Endothelial cell of umbilical vein (primary cell): ENCODE results near the gene GNB1L.

ENCODE experiments used
- EZH2 ChIP-seq: IDR thresholded peaks from 2 replicates; pipeline ENCODE4 v1.6.1; 2012; ENCODE audit warnings: borderline replicate concordance, low read depth, mild to moderate bottlenecking, moderate library complexity, low read length, inconsistent platforms; ENCODE audit not compliant: severe bottlenecking
- FOS ChIP-seq: IDR thresholded peaks from 2 replicates; pipeline ENCODE4 v1.6.1; 2011; ENCODE audit warnings: mild to moderate bottlenecking, low read length, moderate library complexity, borderline replicate concordance; ENCODE audit not compliant: insufficient read depth
- GATA2 ChIP-seq: IDR thresholded peaks from 2 replicates; pipeline ENCODE4 v1.7.0; 2011; ENCODE audit warnings: low read depth, mild to moderate bottlenecking, moderate library complexity, mixed read lengths, low read length; ENCODE audit not compliant: insufficient read length, insufficient read depth
- JUN ChIP-seq: IDR thresholded peaks from 2 replicates; pipeline ENCODE4 v1.6.1; 2011; ENCODE audit warnings: borderline replicate concordance, low read depth; ENCODE audit not compliant: insufficient read length, insufficient read depth
- MYC ChIP-seq: IDR thresholded peaks from one replicate; pipeline ENCODE4 v1.6.1; 2011; ENCODE audit warnings: mild to moderate bottlenecking, low read depth, low read length
- POLR2A ChIP-seq: IDR thresholded peaks from 2 replicates; pipeline ENCODE4 v1.6.1; 2012; ENCODE audit warnings: low read depth, mild to moderate bottlenecking, control low read depth, low read length
- POLR2AphosphoS5 ChIP-seq: IDR thresholded peaks from 2 replicates; pipeline ENCODE4 v1.6.1; 2012; ENCODE audit warnings: low read depth, mild to moderate bottlenecking, control low read depth, low read length, moderate library complexity; ENCODE audit not compliant: insufficient read depth
- TF ChIP-seq, protein P1 (sequence below), 2 donors: IDR thresholded peaks; 1 replicate in 1 of 2; 2 replicates in 1 of 2; pipeline ENCODE4 v1.5.1; 2011; ENCODE audit warnings: low read length in 2 of 2, mild to moderate bottlenecking in 2 of 2, moderate library complexity in 2 of 2, control low read depth in 1 of 2, inconsistent platforms in 1 of 2, low read depth in 1 of 2; ENCODE audit not compliant: insufficient read depth in 1 of 2; ENCODE audit errors: extremely low read depth in 1 of 2
- TF ChIP-seq, protein P2 (sequence below): IDR thresholded peaks from 2 replicates; pipeline ENCODE4 v1.6.1; 2011; ENCODE audit not compliant: insufficient read depth, insufficient read length

DNA sequence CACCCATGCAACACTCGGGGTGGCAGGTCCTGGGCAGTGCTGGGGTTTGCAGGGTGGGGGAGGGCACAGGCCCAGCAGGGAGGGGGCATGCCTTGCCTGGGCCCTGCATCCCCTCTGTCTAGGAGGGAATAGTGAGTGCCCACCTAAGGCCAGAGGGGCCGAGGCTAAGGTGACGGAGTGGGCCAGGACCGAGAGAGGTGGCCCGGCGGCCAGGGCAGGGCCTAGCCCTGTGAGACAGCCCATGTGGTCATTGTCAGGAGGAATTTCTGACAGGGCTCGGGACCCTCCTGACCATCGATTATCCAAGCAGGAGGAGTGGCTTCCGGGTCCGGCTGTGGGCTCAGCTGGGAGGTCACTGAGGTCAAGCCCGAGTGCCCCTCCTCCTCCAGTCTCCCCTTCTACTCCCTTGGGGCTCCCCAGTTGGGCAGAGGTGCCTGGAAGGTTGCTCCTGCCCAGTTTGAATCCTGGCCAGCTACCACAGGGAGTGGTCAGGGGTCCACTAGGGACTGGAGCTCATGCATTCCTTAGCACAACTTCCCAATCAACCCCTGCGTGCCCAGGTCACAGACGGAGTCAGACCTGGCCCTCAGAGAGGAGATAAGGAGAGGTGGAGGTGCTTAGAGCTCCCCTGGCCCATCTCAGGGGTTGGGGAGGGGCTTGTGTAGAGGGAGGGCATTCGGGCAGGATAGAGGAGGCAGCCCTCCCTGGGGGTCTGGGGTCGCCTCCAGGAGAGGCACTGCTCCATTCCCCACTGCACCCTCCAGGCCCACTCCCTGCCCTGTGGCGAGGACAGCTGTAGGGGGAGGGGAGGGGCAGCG is 116.6 kb downstream of the GNB1L start:
- TF ChIP-seq, protein P1, sequence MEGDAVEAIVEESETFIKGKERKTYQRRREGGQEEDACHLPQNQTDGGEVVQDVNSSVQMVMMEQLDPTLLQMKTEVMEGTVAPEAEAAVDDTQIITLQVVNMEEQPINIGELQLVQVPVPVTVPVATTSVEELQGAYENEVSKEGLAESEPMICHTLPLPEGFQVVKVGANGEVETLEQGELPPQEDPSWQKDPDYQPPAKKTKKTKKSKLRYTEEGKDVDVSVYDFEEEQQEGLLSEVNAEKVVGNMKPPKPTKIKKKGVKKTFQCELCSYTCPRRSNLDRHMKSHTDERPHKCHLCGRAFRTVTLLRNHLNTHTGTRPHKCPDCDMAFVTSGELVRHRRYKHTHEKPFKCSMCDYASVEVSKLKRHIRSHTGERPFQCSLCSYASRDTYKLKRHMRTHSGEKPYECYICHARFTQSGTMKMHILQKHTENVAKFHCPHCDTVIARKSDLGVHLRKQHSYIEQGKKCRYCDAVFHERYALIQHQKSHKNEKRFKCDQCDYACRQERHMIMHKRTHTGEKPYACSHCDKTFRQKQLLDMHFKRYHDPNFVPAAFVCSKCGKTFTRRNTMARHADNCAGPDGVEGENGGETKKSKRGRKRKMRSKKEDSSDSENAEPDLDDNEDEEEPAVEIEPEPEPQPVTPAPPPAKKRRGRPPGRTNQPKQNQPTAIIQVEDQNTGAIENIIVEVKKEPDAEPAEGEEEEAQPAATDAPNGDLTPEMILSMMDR (IDR thresholded peaks at IDR 0.05; ENCODE audit: extremely low read depth in 1 of 2, insufficient read depth in 1 of 2, low read depth in 1 of 2, low read length in 2 of 2), result no peak
- TF ChIP-seq EZH2, result no peak
- TF ChIP-seq POLR2AphosphoS5, result no peak
- TF ChIP-seq POLR2A, result no peak
- TF ChIP-seq MYC, result no peak
- TF ChIP-seq, protein P2, sequence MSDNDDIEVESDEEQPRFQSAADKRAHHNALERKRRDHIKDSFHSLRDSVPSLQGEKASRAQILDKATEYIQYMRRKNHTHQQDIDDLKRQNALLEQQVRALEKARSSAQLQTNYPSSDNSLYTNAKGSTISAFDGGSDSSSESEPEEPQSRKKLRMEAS, result no peak
- TF ChIP-seq JUN, result no peak
- no peak for TF ChIP-seq FOS
- TF ChIP-seq GATA2, result no peak
